ENCODE results near the gene CAPN7. TPM values are rescaled to one million over a fixed set of nuclear protein-coding genes. Genes with fewer than 3 reads are reported as not detected.

Gene CAPN7
- total RNA-seq, 1 donor from 2014 or later = 16.1 TPM

GRCh38 chr3:15301761-15302160 is 95.7 kb downstream of the CAPN7 start:
- no peak for DNase-seq (ENCODE audit: low read depth)
- no peak overlapping the region for H3K4me3 ChIP-seq (ENCODE audit: low read depth, low read length)
- no peak for TF ChIP-seq CTCF (conservative IDR thresholded peaks at IDR 0.05; ENCODE audit: low read depth, low read length)

Other genes starting within 250 kb of the CAPN7 start
- 27.0 and 39.5 TPM in 2 replicates for gene MRPS25, start 140.9 kb upstream of the CAPN7 start, total RNA-seq
- gene RBSN, start 107.1 kb upstream of the CAPN7 start, total RNA-seq = 12.7 and 16.0 TPM in 2 replicates
- gene SH3BP5, start 126.3 kb downstream of the CAPN7 start, total RNA-seq = 6.7 and 7.7 TPM in 2 replicates
- 13.0 and 17.7 TPM in 2 replicates for gene METTL6, start 221.3 kb downstream of the CAPN7 start, total RNA-seq
- 16.3 and 19.1 TPM in 2 replicates for gene EAF1, start 221.4 kb downstream of the CAPN7 start, total RNA-seq